ENCODE measurements around the gene GLIS1.

The GLIS1 gene

DNA sequence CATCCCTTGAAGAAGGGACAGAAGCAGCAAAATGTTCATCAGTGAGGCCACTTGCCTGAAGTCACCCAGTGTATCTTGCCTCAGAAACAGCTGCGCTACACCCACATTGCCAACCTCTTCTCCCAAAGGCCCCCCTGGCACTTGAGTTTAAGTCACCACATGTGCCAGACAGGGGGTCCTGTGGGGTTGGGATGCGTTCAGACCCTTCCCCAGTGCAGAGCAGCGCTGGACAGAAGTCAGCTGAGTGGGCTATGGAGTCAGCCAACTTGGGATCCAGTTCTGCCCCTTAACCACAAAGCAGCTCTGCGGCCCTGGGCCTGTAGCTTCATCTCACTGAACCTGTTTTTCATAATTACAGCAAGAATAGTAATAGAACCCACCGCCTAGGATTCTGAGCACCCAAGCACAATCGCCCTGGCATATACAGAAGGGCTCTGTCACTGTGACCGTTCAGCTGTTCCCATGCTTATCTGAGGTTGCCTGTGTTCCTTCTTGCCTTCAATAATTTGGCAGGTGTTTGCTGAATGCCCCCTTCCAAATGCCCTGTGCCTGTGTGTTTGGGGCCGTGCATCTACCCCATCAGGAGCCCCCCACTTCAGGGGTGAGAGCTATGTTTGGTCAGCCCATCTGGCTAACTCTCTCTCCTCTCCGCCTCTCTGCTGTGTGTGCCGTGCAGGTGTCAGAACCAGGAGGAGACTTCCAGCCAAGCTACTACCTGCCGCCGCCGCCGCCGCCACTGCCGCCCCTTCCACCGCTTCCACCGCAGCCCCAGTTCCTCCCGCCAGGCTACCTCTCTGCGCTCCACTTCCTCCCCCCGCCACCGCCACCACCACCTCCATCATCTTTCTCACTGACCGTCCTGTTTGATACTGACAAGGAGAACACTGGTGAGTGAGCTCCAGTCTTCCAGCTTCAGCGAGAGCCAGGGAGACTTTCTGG lies 274.7 kb downstream of the GLIS1 start:
- 90 to 91% methylated on average over 14 to 20 of the region's 24 CpGs for WGBS, 2 experiments (ENCODE audit: insufficient coverage in 2 of 2)
- Histone ChIP-seq H3K36me3 (ENCODE audit: control insufficient read depth, insufficient read depth, low read length) (no peaks in the 10 kb centered on the region), H3K4me1 (ENCODE audit: control insufficient read depth, insufficient read depth, low read length, poor library complexity, severe bottlenecking) (no peaks in the 10 kb centered on the region), H3K4me3 (ENCODE audit: extremely low read depth, insufficient read depth, low read length, poor library complexity, severe bottlenecking) (no peak overlapping the region), H3K27ac (ENCODE audit: low read depth, low read length, severe bottlenecking) (no peak overlapping the region), H3K9me3 (ENCODE audit: control insufficient read depth, low read length) (no peaks in the 10 kb centered on the region)

DNA sequence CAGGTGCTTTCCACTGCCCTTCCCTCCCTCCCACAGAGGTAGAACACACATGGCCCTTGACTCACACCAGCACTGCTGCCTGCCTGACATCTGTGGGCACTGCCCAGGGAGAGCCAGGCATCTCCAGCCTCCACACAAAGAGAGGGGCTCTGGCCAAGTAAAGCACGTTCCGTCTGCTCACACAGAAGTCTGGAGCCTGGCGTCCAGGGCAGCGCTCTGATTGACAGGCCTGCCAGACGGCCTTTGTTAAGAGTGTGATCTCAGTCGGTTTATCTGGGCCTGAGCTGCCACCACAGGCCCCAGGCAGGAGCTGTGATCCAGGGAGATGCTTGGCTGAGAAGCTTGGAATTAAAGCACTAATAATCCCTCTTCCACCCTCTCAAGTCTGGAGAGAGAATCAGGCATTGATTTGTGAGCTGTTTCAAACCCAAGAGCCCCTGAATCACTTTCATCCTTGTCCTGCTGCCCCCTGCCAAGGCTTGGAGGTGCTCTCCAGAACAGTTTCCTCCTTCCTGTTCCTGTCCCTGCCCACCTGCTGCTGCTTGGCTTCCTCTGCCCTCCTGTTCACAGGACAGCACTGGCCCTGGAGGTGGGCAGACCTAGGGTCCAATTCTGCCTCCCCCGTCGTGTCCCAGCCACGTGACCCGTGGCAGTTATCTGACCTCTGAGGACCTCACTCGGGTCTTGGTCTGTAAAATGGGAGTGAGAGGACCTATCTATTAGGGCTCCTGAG lies 276.0 kb downstream of the GLIS1 start:
- Histone ChIP-seq H3K27ac (ENCODE audit: low read depth, low read length, severe bottlenecking) (no peak overlapping the region), H3K4me1 (ENCODE audit: control insufficient read depth, insufficient read depth, low read length, poor library complexity, severe bottlenecking) (no peaks in the 10 kb centered on the region), H3K36me3 (ENCODE audit: control insufficient read depth, insufficient read depth, low read length) (no peaks in the 10 kb centered on the region), H3K9me3 (ENCODE audit: control insufficient read depth, low read length) (no peaks in the 10 kb centered on the region), H3K4me3 (ENCODE audit: extremely low read depth, insufficient read depth, low read length, poor library complexity, severe bottlenecking) (no peak overlapping the region)
- 80 to 85% methylated on average over 6 to 10 of the region's 11 CpGs for WGBS, 2 experiments (ENCODE audit: insufficient coverage in 2 of 2)

DNA sequence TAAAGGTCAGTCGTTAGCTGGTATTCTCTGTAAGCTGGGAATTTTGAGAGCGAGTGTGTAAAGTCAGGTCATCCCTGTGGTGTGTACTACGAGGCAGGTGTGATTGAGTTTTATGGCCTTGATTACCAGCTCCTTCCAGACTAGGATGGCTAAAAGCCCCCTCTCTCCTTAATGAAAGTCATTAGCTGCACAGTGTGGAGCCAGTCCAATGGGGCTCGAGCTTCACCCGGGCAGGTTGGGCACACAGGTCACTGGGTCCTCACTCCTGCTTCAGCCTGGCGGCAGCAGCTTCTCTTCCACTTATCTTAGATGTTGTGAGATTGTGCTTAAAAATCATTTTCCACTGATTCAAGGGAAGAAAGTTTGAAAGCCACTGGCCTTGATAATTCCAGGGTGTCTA lies 276.8 kb downstream of the GLIS1 start:
- no peaks in the 10 kb centered on the region for H3K9me3 ChIP-seq (ENCODE audit: control insufficient read depth, low read length)
- no peak overlapping the region for H3K27ac ChIP-seq (ENCODE audit: low read depth, low read length, severe bottlenecking)
- H3K4me1 ChIP-seq (ENCODE audit: control insufficient read depth, insufficient read depth, low read length, poor library complexity, severe bottlenecking), result no peaks in the 10 kb centered on the region
- H3K4me3 ChIP-seq (ENCODE audit: extremely low read depth, insufficient read depth, low read length, poor library complexity, severe bottlenecking), result no peak overlapping the region
- WGBS, 2 experiments (ENCODE audit: insufficient coverage in 2 of 2), result 100% methylated on average over 2 to 3 of the region's 6 CpGs
- H3K36me3 ChIP-seq (ENCODE audit: control insufficient read depth, insufficient read depth, low read length), result no peaks in the 10 kb centered on the region

DNA sequence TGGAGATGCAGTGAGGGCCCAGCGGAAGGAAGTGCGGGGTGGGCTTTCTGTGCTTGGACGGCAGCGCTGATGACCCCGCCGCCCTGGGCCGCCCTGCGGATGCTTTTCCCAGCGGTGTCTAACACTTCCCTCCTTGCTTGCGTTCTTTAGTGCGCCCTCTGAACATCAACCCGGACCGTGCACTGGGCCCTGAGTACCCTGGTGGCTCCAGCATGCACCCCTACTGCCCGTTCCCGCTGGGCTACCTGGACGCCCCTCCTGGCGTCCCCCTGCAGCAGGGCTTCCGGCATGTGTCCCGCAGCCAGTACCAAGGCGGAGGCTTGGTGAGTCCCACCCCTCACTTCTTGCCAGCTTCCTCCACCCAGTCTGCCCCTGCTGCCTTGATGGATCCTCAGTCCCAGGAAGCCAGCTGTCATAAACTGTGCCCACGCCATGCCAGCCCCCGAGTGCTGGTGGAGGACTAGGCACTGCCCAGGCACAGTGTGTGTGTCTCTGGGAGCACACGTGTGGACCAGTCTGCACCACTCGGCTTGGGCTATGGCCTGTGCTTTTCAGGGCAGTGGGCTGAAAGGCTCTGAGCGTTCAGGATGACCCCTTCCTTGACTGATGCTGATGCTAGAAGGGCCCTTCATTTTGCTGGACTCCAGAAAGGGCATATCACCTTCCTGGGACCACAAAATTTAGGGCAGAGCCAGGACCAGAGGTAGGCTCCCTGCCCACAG lies 277.5 kb downstream of the GLIS1 start:
- Histone ChIP-seq H3K36me3 (ENCODE audit: control insufficient read depth, insufficient read depth, low read length) (no peaks in the 10 kb centered on the region), H3K27ac (ENCODE audit: low read depth, low read length, severe bottlenecking) (no peak overlapping the region), H3K4me3 (ENCODE audit: extremely low read depth, insufficient read depth, low read length, poor library complexity, severe bottlenecking) (no peak overlapping the region), H3K4me1 (ENCODE audit: control insufficient read depth, insufficient read depth, low read length, poor library complexity, severe bottlenecking) (no peaks in the 10 kb centered on the region), H3K9me3 (ENCODE audit: control insufficient read depth, low read length) (no peaks in the 10 kb centered on the region)
- WGBS, 2 experiments (ENCODE audit: insufficient coverage in 2 of 2), result 94 to 95% methylated on average over 24 to 25 of the region's 25 CpGs

DNA sequence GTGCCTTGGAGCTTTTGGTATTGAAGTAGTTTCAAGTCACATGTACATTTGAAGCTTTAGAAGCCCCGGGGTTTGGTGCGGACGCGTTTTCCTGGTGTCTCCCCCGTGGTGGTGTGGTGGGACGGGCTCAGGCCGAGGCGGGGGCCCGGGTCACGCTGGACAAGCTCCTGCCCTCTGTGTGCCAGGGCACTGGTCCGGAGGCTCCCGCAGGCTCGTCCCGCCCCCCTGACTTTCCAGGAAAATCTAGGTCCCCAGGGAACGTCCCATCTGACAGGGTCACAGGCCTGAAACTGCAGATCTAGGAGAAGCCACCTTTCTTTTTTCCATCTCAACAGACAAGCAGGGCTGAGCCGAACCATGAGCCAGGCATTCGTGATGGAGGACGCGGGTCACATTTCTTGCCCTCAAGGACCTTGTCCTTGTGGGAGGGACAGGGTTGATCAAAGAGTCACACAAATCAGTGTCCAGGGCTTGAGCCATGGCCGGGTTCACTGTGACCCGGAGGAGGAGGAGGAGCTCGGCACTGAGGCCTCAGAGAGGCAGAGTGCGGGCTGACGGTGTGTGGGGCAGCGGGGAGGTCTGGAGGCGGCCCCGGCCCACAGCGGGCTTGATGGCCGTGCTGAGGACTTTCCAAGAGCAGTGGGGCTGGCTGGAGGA lies 278.2 kb downstream of the GLIS1 start:
- H3K27ac ChIP-seq (ENCODE audit: low read depth, low read length, severe bottlenecking), result no peak overlapping the region
- H3K4me1 ChIP-seq (ENCODE audit: control insufficient read depth, insufficient read depth, low read length, poor library complexity, severe bottlenecking), result no peaks in the 10 kb centered on the region
- H3K36me3 ChIP-seq (ENCODE audit: control insufficient read depth, insufficient read depth, low read length), result no peaks in the 10 kb centered on the region
- no peaks in the 10 kb centered on the region for H3K9me3 ChIP-seq (ENCODE audit: control insufficient read depth, low read length)
- no peak overlapping the region for H3K4me3 ChIP-seq (ENCODE audit: extremely low read depth, insufficient read depth, low read length, poor library complexity, severe bottlenecking)
- 93 to 95% methylated on average over 28 of the region's 29 CpGs for WGBS, 2 experiments (ENCODE audit: insufficient coverage in 2 of 2)

DNA sequence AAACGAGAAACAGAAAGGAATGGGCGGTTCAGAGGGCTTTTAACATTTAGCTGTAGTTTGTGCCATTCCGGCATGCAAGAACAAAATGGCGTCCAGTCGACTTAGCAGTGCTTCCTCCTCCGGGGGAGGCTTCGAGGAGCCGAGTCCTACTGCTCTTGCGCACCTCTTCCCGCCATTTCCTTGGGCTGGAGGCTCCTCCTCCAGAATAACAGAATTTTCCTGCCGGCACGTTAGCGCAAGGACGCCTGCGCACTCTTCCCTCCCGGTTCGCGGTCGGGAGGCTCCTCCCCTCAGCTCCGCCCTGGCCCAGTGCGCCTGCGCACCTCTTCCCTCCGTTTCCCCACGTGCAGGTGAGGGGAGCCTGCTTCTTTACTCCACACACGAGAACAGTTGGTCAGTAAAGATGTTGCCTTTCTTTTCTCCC lies 278.7 kb downstream of the GLIS1 start:
- Histone ChIP-seq H3K9me3 (ENCODE audit: control insufficient read depth, low read length) (no peaks in the 10 kb centered on the region), H3K36me3 (ENCODE audit: control insufficient read depth, insufficient read depth, low read length) (no peaks in the 10 kb centered on the region), H3K4me3 (ENCODE audit: extremely low read depth, insufficient read depth, low read length, poor library complexity, severe bottlenecking) (no peak overlapping the region), H3K27ac (ENCODE audit: low read depth, low read length, severe bottlenecking) (no peak overlapping the region), H3K4me1 (ENCODE audit: control insufficient read depth, insufficient read depth, low read length, poor library complexity, severe bottlenecking) (no peaks in the 10 kb centered on the region)
- 93 to 96% methylated on average over 20 to 24 of the region's 25 CpGs for WGBS, 2 experiments (ENCODE audit: insufficient coverage in 2 of 2)

DNA sequence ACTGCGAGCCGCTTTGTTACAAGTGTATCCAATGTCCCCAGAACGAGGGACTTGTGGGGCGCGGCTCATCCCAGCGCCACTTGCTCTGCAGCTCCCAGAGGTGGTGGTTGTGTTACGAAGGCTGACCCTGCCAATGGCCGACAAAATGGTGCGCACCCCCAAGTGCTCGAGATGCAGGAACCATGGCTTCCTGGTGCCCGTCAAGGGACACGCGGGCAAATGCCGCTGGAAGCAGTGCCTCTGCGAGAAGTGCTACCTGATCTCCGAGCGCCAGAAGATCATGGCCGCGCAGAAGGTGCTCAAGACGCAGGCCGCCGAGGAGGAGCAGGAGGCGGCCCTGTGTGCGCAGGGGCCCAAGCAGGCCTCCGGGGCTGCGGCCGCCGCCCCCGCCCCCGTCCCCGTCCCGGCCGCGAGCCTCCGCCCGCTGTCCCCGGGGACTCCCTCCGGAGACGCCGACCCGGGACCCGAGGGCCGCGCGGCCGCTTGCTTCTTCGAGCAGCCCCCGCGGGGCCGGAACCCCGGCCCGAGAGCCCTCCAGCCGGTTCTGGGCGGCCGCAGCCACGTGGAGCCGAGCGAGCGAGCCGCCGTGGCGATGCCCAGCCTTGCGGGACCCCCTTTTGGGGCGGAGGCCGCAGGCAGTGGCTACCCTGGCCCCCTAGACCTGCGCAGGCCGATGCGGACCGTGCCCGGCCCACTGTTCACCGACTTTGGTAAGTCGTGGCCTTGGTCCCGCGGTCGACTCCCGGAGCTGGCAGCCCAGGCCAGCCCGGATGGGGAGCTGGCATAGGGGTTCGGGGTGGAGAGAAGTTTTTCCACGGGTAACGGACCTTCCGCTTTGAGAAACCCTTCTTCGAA lies 279.4 kb downstream of the GLIS1 start, which contains the start of gene DMRTB1:
TSS of gene DMRTB1 (plus strand) at position 79 of the 855 bp plus-strand sequence. CDS start at position 134, 55 bp downstream.
- no peaks in the 10 kb centered on the region for H3K4me1 ChIP-seq (ENCODE audit: control insufficient read depth, insufficient read depth, low read length, poor library complexity, severe bottlenecking)
- no peaks in the 10 kb centered on the region for H3K9me3 ChIP-seq (ENCODE audit: control insufficient read depth, low read length)
- H3K36me3 ChIP-seq (ENCODE audit: control insufficient read depth, insufficient read depth, low read length), result no peaks in the 10 kb centered on the region
- no peak within 1 kb of the TSS for H3K4me3 ChIP-seq (ENCODE audit: extremely low read depth, insufficient read depth, low read length, poor library complexity, severe bottlenecking)
- no peak within 1 kb of the TSS for H3K27ac ChIP-seq (ENCODE audit: low read depth, low read length, severe bottlenecking)
- WGBS, 2 experiments (ENCODE audit: insufficient coverage in 2 of 2), result 94 to 97% methylated on average over 76 to 80 of the region's 82 CpGs

DNA sequence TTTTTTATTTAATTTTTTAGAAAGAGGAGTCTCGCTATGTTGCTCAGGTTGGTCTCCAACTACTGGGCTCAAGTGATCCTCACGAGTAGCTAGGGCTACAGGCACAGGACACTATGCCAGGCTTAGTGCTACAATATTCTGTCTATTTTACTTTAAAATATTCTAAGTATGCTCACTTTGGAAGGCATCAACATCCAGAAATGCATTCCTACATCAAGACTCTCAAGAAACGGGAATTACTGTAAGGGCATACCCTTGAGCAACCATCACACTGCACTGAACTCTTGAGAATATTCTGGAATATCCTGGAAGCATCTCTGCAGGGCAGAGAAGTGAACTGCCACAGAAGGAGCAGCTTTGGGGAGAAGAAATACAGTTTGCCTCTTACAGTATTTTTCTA lies 280.3 kb downstream of the GLIS1 start:
- H3K4me1 ChIP-seq (ENCODE audit: control insufficient read depth, insufficient read depth, low read length, poor library complexity, severe bottlenecking), result no peaks in the 10 kb centered on the region
- WGBS, 2 experiments (ENCODE audit: insufficient coverage in 2 of 2), result 88 to 94% methylated on average over 1 to 2 of the region's 3 CpGs

More for the DNA sequence above, 280.3 kb downstream of the GLIS1 start:
- no peaks in the 10 kb centered on the region for H3K9me3 ChIP-seq (ENCODE audit: control insufficient read depth, low read length)
- H3K36me3 ChIP-seq (ENCODE audit: control insufficient read depth, insufficient read depth, low read length), result no peaks in the 10 kb centered on the region
- no peak overlapping the region for H3K4me3 ChIP-seq (ENCODE audit: extremely low read depth, insufficient read depth, low read length, poor library complexity, severe bottlenecking)
- no peak overlapping the region for H3K27ac ChIP-seq (ENCODE audit: low read depth, low read length, severe bottlenecking)
